GM19240 (cell line): ENCODE results near the gene TNFRSF1A.
A peak's percentile ranks its signal among the peaks of the same experiment; 100 is the strongest.

Experiments used
- DNase-seq: peaks from one replicate; pipeline ENCODE4 v3.0.0; 2011; ENCODE audit warnings: low spot score; ENCODE audit not compliant: insufficient read length

TNFRSF1A gene

DNA sequence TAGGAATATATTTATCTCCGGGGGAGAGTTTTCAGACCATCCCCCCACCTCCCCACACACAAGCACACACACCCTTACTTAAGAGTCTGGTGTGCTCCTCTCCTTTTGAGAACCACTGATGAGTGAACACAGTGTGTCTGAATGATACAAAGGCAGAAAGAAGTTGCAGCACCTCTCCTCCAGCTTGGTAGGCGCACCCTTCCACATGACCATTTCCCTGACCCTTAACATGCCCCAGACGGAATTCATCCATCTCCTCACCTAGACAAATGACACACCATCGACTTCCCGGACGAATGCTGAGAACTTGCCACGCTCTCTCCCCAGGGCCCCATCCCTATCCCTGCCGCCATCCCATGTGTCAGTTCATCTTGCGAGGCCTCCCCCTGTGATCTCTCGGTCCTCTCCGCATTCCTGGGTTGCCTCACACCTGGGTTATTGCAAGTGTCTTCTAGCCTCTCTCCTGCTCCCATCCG is 3.9 kb downstream of the TNFRSF1A start:
- DNase-seq, result no peak

DNA sequence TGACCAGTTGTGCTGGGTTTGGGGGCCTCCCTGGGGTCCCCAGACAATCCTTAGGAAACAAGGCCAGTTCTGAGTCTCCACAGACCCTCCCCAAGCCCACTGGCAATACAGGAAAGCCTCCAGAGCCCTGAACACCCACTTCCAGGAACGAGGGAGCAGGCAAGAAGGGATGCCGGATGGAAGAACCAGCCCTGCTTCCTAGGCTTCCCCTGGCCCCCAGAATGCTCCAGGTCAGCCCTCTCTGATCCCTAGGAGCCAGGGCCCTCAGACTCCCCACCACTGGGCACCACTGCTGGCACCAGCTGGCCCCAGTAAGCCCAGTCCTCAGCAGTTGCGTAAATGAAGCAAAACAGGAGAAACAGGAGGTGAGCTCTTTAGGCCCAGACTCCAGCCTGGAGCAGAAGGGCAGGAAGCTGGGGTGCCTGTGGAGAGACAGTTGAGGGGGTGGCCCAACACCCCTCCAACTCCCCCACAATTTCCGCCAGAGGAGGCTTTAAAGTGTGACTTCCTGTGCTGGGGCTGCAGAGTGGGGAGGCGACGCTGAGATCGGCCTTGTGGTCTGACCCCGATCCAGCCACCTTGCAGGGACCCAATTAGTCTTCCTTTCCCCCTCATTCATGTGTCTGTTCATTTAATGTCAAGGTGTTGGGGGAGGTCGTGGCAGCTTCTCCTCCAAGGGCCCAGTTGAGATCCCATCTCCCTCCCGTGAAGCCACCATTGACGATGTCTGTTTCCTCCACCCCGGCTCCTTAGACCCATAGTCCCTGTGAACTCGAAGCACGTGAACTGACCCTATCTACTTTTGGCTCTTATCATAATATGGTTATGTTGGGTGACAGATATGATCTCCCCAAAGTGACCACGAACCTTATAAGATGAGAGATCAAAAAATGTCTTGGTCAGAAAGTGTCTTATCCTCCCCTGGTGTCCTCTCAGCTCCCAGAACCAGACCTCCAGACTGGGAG is 4.7 kb downstream of the TNFRSF1A start:
- peak; percentile 44 for DNase-seq

GRCh38 chr12:6336079-6336888 is 5.6 kb downstream of the TNFRSF1A start:
- peak; percentile 57 for DNase-seq

- peak; percentile 95 for DNase-seq
Measured at GRCh38 chr12:6335451-6336078, 6.3 kb downstream of the TNFRSF1A start.

DNA sequence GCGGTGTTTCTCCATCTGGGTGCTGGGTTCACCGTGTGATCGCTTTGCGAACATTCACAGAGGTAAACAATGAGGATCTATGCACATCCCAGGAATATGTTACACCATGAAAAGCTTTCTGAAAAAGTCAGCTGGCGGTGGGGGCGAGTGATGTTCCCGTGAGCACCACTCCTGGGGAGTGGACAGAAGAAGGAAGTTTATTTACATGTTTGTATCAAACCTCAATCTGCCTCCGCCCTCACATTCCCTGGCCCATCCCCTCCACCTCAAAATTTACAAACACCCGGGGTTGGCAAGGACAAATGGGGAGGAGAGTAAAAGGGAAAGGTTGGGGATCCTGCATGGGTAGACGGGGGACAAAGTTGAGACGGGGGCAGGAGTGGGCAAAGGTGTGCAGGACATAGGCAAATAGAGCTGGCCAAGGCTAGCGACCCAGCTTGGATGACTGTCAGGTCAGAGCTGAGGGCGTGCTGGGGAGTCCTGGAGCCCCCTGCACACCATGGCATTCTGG is 6.9 kb downstream of the TNFRSF1A start:
- DNase-seq, result no peak

DNA sequence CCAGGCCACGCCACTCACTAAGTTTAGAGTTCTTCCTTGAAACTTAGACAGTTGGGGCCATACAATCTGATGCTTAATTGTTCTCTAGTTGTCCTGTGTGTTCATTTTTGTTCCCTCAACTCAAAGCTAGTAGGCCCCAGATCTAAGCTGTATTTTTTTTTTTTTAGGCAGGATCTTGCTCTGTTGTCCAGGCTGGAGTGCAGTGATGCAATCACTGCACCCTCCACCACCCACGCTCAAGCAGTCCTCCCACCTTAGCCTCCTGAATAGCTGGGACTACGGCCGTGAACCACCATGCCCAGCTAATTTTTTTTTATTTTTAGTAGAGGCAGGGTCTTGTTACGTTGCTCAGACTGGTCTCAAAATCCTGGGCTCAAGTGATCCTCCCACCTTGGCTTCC is 7.5 kb downstream of the TNFRSF1A start:
- DNase-seq, result no peak

DNA sequence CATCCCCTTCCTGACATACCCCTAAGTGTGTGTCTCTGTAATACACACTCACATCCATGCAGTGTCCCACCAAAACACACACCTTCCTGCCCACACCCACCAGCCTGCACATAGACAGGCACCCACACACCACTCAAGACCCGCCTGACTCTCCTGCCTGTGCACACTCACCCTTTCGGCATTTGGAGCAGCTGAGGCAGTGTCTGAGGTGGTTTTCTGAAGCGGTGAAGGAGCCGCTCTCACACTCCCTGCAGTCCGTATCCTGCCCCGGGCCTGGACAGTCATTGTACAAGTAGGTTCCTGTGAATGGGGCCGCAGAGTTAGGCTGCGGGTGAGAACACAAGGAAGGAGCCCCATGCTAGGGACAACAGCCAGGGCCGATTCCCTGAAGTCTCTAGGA is 8.3 kb downstream of the TNFRSF1A start:
- no peak for DNase-seq

GRCh38 chr12:6333029-6333428 is 8.8 kb downstream of the TNFRSF1A start:
- DNase-seq, result no peak

DNA sequence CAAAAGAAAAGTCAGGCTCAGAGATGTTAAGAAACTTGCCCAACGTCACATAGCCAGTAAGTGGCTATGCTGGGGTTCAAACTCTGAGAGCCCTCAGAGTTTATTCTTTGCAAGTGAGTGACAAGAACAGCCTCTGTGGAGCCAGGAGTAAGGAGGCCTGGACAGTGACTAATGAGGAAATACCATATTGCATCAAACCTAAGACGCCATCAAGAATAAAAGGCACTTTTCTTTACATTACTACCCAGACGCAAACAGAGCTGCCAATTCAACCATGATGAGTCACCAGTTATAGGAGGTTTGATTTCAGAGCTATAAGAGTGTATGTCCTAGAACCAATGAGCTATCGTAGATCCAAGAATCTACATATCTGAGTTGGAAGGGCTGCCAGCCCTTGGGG is 9.4 kb downstream of the TNFRSF1A start:
- DNase-seq, result no peak

- DNase-seq, result no peak
Measured at GRCh38 chr12:6330999-6331714, 10.7 kb downstream of the TNFRSF1A start.

DNA sequence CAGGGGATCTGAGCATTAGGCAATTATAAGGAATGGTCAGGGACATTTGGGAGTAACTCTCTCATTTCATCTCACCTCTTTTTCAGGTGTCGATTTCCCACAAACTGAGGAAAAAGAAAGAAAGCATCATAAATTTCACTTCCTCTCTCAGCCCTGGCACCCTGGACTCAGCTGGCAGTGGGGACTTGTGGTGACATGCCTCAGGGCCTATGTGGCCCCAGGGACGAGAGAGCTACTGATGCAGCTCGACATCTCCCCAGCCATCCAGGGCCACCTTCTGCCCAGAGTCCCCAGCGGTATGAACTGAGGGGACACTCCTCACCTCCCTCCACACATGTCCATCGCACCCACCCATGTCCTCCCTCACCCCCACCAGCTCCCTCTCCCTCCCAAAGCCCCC is 11.7 kb downstream of the TNFRSF1A start:
- DNase-seq, result peak; percentile 48

GRCh38 chr12:6329703-6330064 is 12.2 kb downstream of the TNFRSF1A start:
- DNase-seq, result no peak

GRCh38 chr12:6328945-6329702 is 12.8 kb downstream of the TNFRSF1A start:
- DNase-seq, result no peak

- DNase-seq, result no peak
Measured at GRCh38 chr12:6328045-6328779, 13.7 kb downstream of the TNFRSF1A start.

DNA sequence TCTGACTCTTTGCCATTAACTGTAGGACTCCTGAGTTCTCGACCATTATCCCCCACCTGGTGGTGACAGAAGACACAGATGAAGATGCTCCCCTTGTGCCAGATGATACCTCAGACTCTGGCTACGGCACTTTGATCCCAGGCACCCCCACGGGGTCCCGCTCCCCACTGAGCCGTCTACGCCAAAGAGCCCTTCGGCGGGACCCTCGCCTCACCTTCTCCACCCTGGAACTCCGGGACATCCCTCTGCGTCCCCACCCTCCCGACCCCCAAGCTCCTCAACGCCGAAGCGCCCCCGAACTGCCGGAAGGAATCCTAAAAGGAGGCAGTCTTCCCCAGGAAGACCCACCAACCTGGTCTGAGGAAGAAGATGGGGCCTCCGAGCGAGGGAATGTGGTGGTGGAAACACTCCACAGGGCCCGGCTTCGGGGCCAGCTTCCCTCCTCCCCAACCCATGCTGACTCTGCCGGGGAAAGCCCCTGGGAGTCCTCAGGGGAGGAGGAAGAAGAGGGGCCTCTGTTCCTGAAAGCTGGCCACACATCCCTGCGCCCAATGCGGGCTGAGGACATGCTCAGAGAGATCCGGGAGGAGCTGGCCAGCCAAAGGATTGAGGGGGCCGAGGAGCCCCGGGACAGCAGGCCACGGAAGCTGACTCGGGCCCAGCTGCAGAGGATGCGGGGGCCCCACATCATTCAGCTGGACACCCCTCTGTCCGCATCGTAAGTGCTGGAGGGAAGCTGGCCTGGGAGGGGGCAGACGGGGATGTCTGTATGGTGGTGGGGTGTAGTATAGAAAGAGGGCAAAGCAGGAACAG is 14.4 kb downstream of the TNFRSF1A start:
- DNase-seq, result no peak

DNA sequence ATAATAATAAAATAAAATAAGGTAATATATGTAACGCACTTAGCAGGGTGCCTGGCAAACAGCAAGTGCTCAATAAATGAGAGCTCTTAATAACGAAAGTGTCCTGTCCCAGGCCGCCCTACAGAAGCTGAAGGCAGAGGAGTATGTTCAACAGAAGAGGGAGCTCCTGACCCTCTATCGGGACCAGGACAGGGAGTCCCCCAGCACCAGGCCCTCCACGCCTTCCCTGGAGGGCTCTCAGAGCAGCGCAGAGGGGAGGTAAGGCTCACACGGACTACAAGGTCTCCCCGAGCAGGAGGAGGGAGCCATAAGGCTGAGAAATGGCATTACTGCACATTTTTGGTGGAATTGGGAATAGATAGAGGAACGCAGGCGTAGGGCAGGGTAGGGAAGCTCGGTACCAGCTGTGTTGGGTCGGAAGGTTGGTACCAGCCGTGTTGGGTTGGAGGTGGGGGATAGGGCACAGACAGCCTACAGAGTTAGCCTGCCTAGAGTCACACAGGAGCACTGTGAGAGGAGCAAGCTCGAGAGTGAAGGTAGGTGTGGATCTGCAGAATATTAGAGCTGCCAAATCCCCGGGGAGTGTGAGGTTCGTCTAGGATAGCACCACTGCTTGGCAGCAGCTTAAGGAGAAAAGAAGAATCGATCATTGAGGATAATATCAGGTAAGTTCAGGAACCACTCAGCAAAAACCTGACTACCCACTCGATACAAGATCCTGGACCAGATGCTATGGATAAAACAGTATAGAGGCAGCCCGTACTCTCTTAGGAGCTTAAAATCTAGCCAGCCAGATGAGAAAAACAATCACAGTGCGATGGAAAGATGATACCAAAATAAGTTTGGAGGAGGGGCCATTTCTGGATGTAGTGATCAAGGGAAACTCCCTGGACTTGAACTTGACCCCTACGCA is 15.3 kb downstream of the TNFRSF1A start:
- no peak for DNase-seq

DNA sequence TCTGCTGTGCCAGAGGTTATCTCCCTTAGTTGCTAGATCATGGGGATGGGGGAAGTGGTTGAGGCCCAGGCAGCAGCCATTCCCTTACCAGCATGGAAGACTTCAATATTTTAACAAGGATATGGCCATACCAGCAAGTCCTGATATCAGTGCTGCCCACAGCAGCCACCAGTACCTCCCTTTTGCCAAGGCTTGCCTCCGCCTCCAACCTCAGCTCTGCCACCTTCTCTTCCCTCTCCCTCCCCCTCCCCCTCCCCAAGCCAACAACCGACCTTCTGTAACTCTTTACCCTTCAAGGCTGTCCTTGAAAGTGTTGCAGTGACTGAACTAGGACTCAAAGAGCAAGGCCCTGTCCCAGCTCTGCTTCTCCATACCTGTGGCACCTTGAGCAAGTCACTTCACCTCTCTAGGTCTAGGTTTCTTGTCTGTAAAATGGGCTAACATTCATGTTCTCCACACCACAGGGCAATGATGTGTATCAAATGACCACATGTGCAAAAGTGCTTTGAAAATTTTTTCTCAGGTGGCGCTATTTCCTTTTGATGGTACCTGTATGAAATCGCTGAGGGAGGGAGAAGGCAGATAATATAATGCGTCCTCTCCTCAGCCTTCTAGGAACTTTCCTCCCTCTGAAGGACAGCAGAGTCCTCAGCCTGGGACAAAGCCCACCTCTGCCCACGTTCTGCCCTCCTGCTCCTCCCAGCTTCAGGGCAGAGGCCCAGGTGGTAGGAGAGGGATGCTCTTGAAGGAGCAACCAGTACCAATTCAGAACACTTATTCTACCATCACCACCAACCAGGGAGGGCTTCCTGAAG is 16.7 kb downstream of the TNFRSF1A start:
- no peak for DNase-seq
